Heart left ventricle (tissue), 13 donors: ENCODE measurements around the gene PER2.

Experiments used
- CTCF ChIP-seq, 12 donors: fragments of 200-600 bp; sonication (generic) in 4 of 12; IDR thresholded peaks; one replicate each; pipeline versions ENCODE4 v1.5.0 to v1.8.0; 2018 to 2022; ENCODE audit warnings: antibody characterized with exemption in 12 of 12, mild to moderate bottlenecking in 5 of 12
- POLR2A ChIP-seq, 2 donors: fragments of 450-650 bp; IDR thresholded peaks; one replicate each; pipeline ENCODE4 v1.6.1; 2017; ENCODE audit warnings: antibody characterized with exemption in 2 of 2, mild to moderate bottlenecking in 2 of 2, moderate library complexity in 2 of 2
- donor health status: ischemic (EF 13 %, LVEDD 7.1; RV severe dilation, severe dysfunction).
- donor health status: DM: no; HTN: yes; CAD: no.
- donor health status: DM: no; HTN: no; CAD: no.
- donor health status: ischemic (EF 25% LVEDD 6.9; RV normal size, moderate dysfunction).
- donor health status: ischemic (EF 25% LVEDD 5.7; RV mildly dilated, moderate dysfunction).
- donor health status: ischemic (EF 35%, LVEDD 5.7; RV mildly dilated, moderate dysfunction).
- donor health status: nonischemic (EF 11% LVEDD 7.7; RV severe dilation, severe dysfunction).
- donor health status: DM: yes; HTN: yes; CAD: no.
- donor health status: PGD.
- donor health status: ischemic (EF 29% LVEDD 5.4; RV normal size, mild dysfunction).
- donor health status: nonischemic (EF 23%, LVEDD 6.1; RV moderate dilation, normal function).

- TF ChIP-seq CTCF (IDR thresholded peaks at IDR 0.05) = no peak
- TF ChIP-seq POLR2A (IDR thresholded peaks at IDR 0.05) = no peak
Measured at GRCh38 chr2:238267341-238267710, 21.1 kb downstream of the PER2 start.
